ENCODE data around the gene NSF.
A peak's percentile ranks its signal among the peaks of the same experiment; 100 is the strongest.

Gene NSF

GRCh38 chr17:46733837-46734475 is 143.5 kb downstream of the NSF start:
- H3K4me3 ChIP-seq (replicated peaks in 1 of 2; ENCODE audit: low read depth in 2 of 2, low read length in 2 of 2), result no peak overlapping the region
- peak in 1 of 2 donors; percentile 39 for DNase-seq (ENCODE audit: low read depth in 2 of 2)
- TF ChIP-seq CTCF (IDR thresholded peaks at IDR 0.05; ENCODE audit: low read depth, low read length), result no peak

- no peak for TF ChIP-seq CTCF (IDR thresholded peaks at IDR 0.05; ENCODE audit: low read depth, low read length)
- DNase-seq (ENCODE audit: low read depth in 2 of 2), result no peak
- H3K4me3 ChIP-seq (replicated peaks in 1 of 2; ENCODE audit: low read depth in 2 of 2, low read length in 2 of 2), result no peak overlapping the region
These were observed 145.6 kb downstream of the NSF start for GRCh38 chr17:46736100-46736499.

- no peak overlapping the region for H3K4me3 ChIP-seq (replicated peaks in 1 of 2; ENCODE audit: low read depth in 2 of 2, low read length in 2 of 2)
- TF ChIP-seq CTCF (IDR thresholded peaks at IDR 0.05; ENCODE audit: low read depth, low read length), result no peak
- no peak for DNase-seq (ENCODE audit: low read depth in 2 of 2)
These were observed 146.9 kb downstream of the NSF start for GRCh38 chr17:46737326-46737725.

- no peak for DNase-seq (ENCODE audit: low read depth in 2 of 2)
- H3K4me3 ChIP-seq (replicated peaks in 1 of 2; ENCODE audit: low read depth in 2 of 2, low read length in 2 of 2), result no peak overlapping the region
- TF ChIP-seq CTCF (IDR thresholded peaks at IDR 0.05; ENCODE audit: low read depth, low read length), result no peak
These were observed 148.1 kb downstream of the NSF start for GRCh38 chr17:46738544-46738943.

GRCh38 chr17:46739982-46740381 is 149.5 kb downstream of the NSF start:
- TF ChIP-seq CTCF (IDR thresholded peaks at IDR 0.05; ENCODE audit: low read depth, low read length), result no peak
- DNase-seq (ENCODE audit: low read depth in 2 of 2), result no peak
- no peak overlapping the region for H3K4me3 ChIP-seq (replicated peaks in 1 of 2; ENCODE audit: low read depth in 2 of 2, low read length in 2 of 2)

GRCh38 chr17:46741122-46741730 is 150.8 kb downstream of the NSF start:
- TF ChIP-seq CTCF (IDR thresholded peaks at IDR 0.05; ENCODE audit: low read depth, low read length), result no peak
- H3K4me3 ChIP-seq (replicated peaks in 1 of 2; ENCODE audit: low read depth in 2 of 2, low read length in 2 of 2), result no peak overlapping the region
- no peak for DNase-seq (ENCODE audit: low read depth in 2 of 2)

Measured in cardiac fibroblast (primary cell).